Measurements from ENCODE around the gene FAM89B.
"Not testable (repeated sequence)": the region's sequence is repeated elsewhere in the genome, so short reads cannot be mapped to it uniquely, and the experiment has no call there.

FAM89B gene

GRCh38 chr11:65572356-65573051 lies at the start of gene FAM89B:
TSS of gene FAM89B (plus strand) at chr11:65572538. CDS start at chr11:65572670, 132 bp downstream.
- Mint-ChIP-seq H3K27me3 (no peaks in the 10 kb centered on the region), H3K36me3 (peaks cover 8% of the 10 kb centered on the region), H3K9me3 (ENCODE audit: low read depth) (no peaks in the 10 kb centered on the region), H3K4me3 (peak within 1 kb of the TSS; percentile 99), H3K4me1 (ENCODE audit: low read depth) (peaks cover 54% of the 10 kb centered on the region), H3K27ac (peak within 1 kb of the TSS; percentile 83)

- H3K9me3 Mint-ChIP-seq (ENCODE audit: low read depth); H3K36me3 Mint-ChIP-seq; H3K27me3 Mint-ChIP-seq: not testable (repeated sequence)
- Mint-ChIP-seq H3K27ac (peak overlapping the region; percentile 82), H3K4me1 (ENCODE audit: low read depth) (peaks cover 47% of the 10 kb centered on the region), H3K4me3 (peak overlapping the region; percentile 79)
These were observed 49.4 kb upstream of the FAM89B start for GRCh38 chr11:65522718-65523630.

GRCh38 chr11:65523631-65523968 lies 48.7 kb upstream of the FAM89B start:
- H3K36me3 Mint-ChIP-seq; H3K27me3 Mint-ChIP-seq; H3K9me3 Mint-ChIP-seq (ENCODE audit: low read depth): not testable (repeated sequence)
- Mint-ChIP-seq H3K4me3 (peak overlapping the region; percentile 79), H3K27ac (peak overlapping the region; percentile 82), H3K4me1 (ENCODE audit: low read depth) (peaks cover 48% of the 10 kb centered on the region)

GRCh38 chr11:65524014-65524740 lies 48.2 kb upstream of the FAM89B start:
- peak overlapping the region; percentile 87 for H3K27ac Mint-ChIP-seq
- H3K4me3 Mint-ChIP-seq = peak overlapping the region; percentile 79
- no peaks in the 10 kb centered on the region for H3K36me3 Mint-ChIP-seq
- no peaks in the 10 kb centered on the region for H3K27me3 Mint-ChIP-seq
- H3K9me3 Mint-ChIP-seq (ENCODE audit: low read depth) = no peaks in the 10 kb centered on the region
- peaks cover 52% of the 10 kb centered on the region for H3K4me1 Mint-ChIP-seq (ENCODE audit: low read depth)

GRCh38 chr11:65524741-65525545 lies 47.4 kb upstream of the FAM89B start, which contains the start of gene SCYL1:
TSS of gene SCYL1 (plus strand) at chr11:65525083. CDS start at chr11:65525154, 71 bp downstream.
- Mint-ChIP-seq H3K4me3 (peak within 1 kb of the TSS; percentile 90), H3K27ac (peak within 1 kb of the TSS; percentile 87), H3K9me3 (ENCODE audit: low read depth) (no peaks in the 10 kb centered on the region), H3K4me1 (ENCODE audit: low read depth) (peaks cover 56% of the 10 kb centered on the region), H3K36me3 (no peaks in the 10 kb centered on the region), H3K27me3 (no peaks in the 10 kb centered on the region)

- peak overlapping the region; percentile 90 for H3K4me3 Mint-ChIP-seq
- peak overlapping the region; percentile 68 for H3K27ac Mint-ChIP-seq
- H3K36me3 Mint-ChIP-seq = no peaks in the 10 kb centered on the region
- H3K27me3 Mint-ChIP-seq = no peaks in the 10 kb centered on the region
- peaks cover 62% of the 10 kb centered on the region for H3K4me1 Mint-ChIP-seq (ENCODE audit: low read depth)
- H3K9me3 Mint-ChIP-seq (ENCODE audit: low read depth) = no peaks in the 10 kb centered on the region
These were observed 46.5 kb upstream of the FAM89B start for GRCh38 chr11:65525546-65526480.

GRCh38 chr11:65526744-65527143 lies 45.6 kb upstream of the FAM89B start:
- H3K27ac Mint-ChIP-seq = no peak overlapping the region
- no peaks in the 10 kb centered on the region for H3K27me3 Mint-ChIP-seq
- no peaks in the 10 kb centered on the region for H3K9me3 Mint-ChIP-seq (ENCODE audit: low read depth)
- peak overlapping the region; percentile 60 for H3K4me3 Mint-ChIP-seq
- H3K36me3 Mint-ChIP-seq = no peaks in the 10 kb centered on the region
- peaks cover 58% of the 10 kb centered on the region for H3K4me1 Mint-ChIP-seq (ENCODE audit: low read depth)

- Mint-ChIP-seq H3K36me3 (no peaks in the 10 kb centered on the region), H3K9me3 (ENCODE audit: low read depth) (no peaks in the 10 kb centered on the region), H3K4me3 (no peak overlapping the region), H3K4me1 (ENCODE audit: low read depth) (peaks cover 38% of the 10 kb centered on the region), H3K27ac (no peak overlapping the region), H3K27me3 (no peaks in the 10 kb centered on the region)
These were observed 43.5 kb upstream of the FAM89B start for GRCh38 chr11:65528819-65529350.

- Mint-ChIP-seq H3K4me1 (ENCODE audit: low read depth) (peaks cover 31% of the 10 kb centered on the region), H3K27ac (peak overlapping the region; percentile 55), H3K9me3 (ENCODE audit: low read depth) (no peaks in the 10 kb centered on the region), H3K4me3 (peak overlapping the region; percentile 6), H3K36me3 (no peaks in the 10 kb centered on the region), H3K27me3 (no peaks in the 10 kb centered on the region)
These were observed 42.7 kb upstream of the FAM89B start for GRCh38 chr11:65529475-65530156.

- Mint-ChIP-seq H3K27me3 (no peaks in the 10 kb centered on the region), H3K9me3 (ENCODE audit: low read depth) (no peaks in the 10 kb centered on the region), H3K4me1 (ENCODE audit: low read depth) (peaks cover 31% of the 10 kb centered on the region), H3K4me3 (no peak overlapping the region), H3K27ac (peak overlapping the region; percentile 55), H3K36me3 (no peaks in the 10 kb centered on the region)
These were observed 42.2 kb upstream of the FAM89B start for GRCh38 chr11:65530157-65530496.

- Mint-ChIP-seq H3K4me3 (no peak overlapping the region), H3K9me3 (ENCODE audit: low read depth) (no peaks in the 10 kb centered on the region), H3K4me1 (ENCODE audit: low read depth) (peaks cover 17% of the 10 kb centered on the region), H3K27ac (no peak overlapping the region), H3K27me3 (no peaks in the 10 kb centered on the region), H3K36me3 (no peaks in the 10 kb centered on the region)
These were observed 39.8 kb upstream of the FAM89B start for GRCh38 chr11:65532388-65533064.

- H3K4me1 Mint-ChIP-seq (ENCODE audit: low read depth) = peaks cover 4% of the 10 kb centered on the region
- no peaks in the 10 kb centered on the region for H3K27me3 Mint-ChIP-seq
- H3K4me3 Mint-ChIP-seq = no peak overlapping the region
- H3K36me3 Mint-ChIP-seq = no peaks in the 10 kb centered on the region
- H3K9me3 Mint-ChIP-seq (ENCODE audit: low read depth) = no peaks in the 10 kb centered on the region
- no peak overlapping the region for H3K27ac Mint-ChIP-seq
These were observed 37.2 kb upstream of the FAM89B start for GRCh38 chr11:65535102-65535501.

Measured in activated naive CD8-positive, alpha-beta T cell (primary cell).